IPS DF 6.9 (cell line): ENCODE results near the gene CNN3.

Experiments used
- DNase-seq: peaks from one replicate; pipeline ENCODE4 v3.0.0-alpha.2; 2013; ENCODE audit warnings: low read depth, low spot score
- H3K27ac ChIP-seq: one replicate; pipeline ENCODE4 v1.5.1; 2013; ENCODE audit warnings: low read length, control low read depth
- H3K27me3 ChIP-seq: 2 replicates; pipeline ENCODE4 v1.6.1; 2013; ENCODE audit warnings: mild to moderate bottlenecking, low read length; ENCODE audit not compliant: control insufficient read depth, insufficient read depth
- H3K36me3 ChIP-seq: 2 replicates; pipeline ENCODE4 v1.6.1; 2013; ENCODE audit warnings: low read length; ENCODE audit not compliant: control insufficient read depth, insufficient read depth
- H3K4me1 ChIP-seq: 2 replicates; pipeline ENCODE4 v1.6.1; 2013; ENCODE audit warnings: low read length; ENCODE audit not compliant: control insufficient read depth, insufficient read depth
- H3K4me3 ChIP-seq: 2 replicates; pipeline ENCODE4 v1.5.1; 2013; ENCODE audit warnings: mild to moderate bottlenecking, low read length
- H3K9me3 ChIP-seq: 2 replicates; pipeline ENCODE4 v1.6.1; 2013; ENCODE audit warnings: low read length, inconsistent platforms; ENCODE audit not compliant: control insufficient read depth, insufficient read depth
- WGBS: extraction: QIAGEN DNeasy Blood & Tissue Kit; methylation state at CpG from one replicate; pipeline ENCODE4 v1.1.7; 2013; ENCODE audit warnings: mixed read lengths, missing lambda C conversion rate; ENCODE audit not compliant: insufficient read length, insufficient coverage; 5-methylcytosine and 5-hydroxymethylcytosine counted together

Gene CNN3

DNA sequence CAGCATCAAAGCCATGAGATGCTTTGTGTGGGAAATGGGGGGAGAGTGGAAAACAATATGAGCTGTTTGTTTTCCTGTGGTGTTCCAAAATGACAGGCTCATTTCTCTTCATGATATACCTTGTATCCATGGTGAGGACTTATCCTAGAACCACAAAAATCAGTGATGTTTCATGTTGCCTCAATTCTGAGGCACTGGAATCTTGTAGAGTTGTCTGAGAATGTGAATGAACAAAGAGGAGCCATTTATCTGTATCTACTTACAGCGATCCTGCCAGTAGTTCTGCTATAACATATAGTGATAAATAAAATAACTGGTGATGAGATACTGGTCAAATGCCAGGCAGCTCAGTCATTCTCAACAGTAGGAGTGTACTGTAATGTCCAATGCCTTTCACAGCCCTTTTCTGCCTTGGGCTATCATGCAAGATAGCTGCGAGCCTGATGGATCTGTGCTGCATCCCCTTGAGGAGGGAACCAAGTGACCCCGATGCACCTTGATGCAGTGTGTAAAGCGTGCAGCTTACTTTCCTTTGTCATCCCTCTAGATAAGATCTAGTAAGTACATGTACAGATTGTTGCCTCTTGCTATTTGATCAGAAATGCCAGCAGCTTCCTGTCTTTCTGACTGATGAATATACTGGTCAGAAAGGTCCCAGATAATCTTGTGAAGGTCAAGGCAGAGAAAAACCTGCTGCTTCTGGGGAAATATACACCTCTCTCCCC, 54.0 kb downstream of the CNN3 start:
- Histone ChIP-seq H3K9me3 (no peaks in the 10 kb centered on the region), H3K36me3 (no peaks in the 10 kb centered on the region), H3K27me3 (no peaks in the 10 kb centered on the region), H3K27ac (no peak overlapping the region), H3K4me3 (no peak overlapping the region), H3K4me1 (peaks cover 5% of the 10 kb centered on the region)
- DNase-seq: no peak
- WGBS: no CpG with 5 or more reads among the region's 4 CpGs

DNA sequence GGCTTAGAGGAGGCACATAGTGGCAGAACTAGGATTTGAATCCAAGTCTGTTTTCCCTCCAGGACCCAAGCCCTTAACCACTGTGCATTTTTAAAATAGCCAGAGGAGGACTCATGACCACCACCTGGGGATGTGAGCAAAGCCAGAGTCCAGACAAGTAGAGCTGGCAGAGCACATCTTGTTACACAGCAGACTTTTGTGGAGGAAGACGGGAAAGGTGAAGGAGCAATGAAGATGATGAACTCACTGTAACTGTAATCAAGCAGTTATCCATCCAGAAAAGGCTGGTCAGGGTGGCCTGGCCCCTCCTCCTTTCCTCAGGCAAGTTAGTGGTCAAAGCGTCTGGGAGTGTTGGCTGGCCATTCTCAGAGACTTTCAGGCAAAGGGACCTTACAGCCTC, 55.9 kb downstream of the CNN3 start:
- Histone ChIP-seq H3K36me3 (no peaks in the 10 kb centered on the region), H3K27ac (no peak overlapping the region), H3K4me1 (peaks cover 7% of the 10 kb centered on the region), H3K27me3 (no peaks in the 10 kb centered on the region), H3K4me3 (no peak overlapping the region), H3K9me3 (no peaks in the 10 kb centered on the region)
- DNase-seq: no peak
- no CpG with 5 or more reads among the region's 2 CpGs for WGBS

DNA sequence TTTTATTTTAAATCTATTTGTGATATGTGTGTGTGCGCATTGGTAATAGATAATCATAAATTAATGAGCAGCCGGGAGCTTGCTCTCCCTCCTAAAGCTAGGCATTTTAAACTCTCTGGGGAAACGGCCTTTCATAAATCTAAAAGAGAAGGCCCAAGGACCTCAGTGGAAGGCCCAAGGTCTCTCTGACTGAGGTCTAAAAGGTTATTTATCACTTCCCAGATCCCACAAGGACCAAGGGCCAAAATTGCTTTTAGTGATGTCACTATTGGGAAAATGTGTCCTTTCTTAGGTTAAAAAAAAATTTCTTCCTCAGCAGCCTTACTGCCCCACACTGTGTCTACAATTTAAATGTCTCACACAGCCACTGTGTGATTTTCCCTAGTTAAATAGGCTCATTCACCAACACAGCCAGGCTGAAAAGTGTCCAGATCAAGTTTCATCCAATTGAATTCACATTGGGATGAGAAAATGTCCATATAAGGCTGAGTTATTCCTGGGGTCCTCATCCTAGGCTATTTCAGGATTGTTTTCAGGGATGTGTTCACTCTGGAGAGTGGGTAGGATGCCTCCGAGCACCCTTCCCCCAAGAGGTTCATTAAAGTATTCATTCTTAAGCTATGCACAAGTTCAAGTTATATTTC, 60.6 kb downstream of the CNN3 start:
- no peaks in the 10 kb centered on the region for H3K9me3 ChIP-seq
- no peaks in the 10 kb centered on the region for H3K27me3 ChIP-seq
- peaks cover 22% of the 10 kb centered on the region for H3K4me1 ChIP-seq
- no peak overlapping the region for H3K27ac ChIP-seq
- WGBS: no CpG with 5 or more reads among the region's 4 CpGs
- no peak overlapping the region for H3K4me3 ChIP-seq
- DNase-seq: no peak
- H3K36me3 ChIP-seq: no peaks in the 10 kb centered on the region

DNA sequence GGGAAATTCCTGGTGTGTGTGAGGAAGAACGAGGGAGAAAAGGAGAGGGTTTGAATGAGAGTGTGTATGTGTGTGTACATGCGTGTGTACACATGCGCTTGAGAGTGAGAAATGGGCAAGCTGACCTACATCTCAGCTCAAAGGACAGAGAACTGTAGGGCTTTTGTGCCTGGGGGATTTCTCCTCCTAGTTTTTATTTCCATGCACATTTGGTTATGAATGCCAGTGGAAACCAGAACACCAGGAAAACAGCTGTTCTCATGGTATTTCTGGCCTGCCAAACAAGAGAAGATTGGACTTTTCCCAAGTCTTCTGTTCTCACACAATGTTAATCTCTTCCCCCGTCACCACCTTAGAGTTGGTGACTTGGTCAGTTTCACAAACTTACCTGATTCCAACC, 61.5 kb downstream of the CNN3 start:
- H3K27me3 ChIP-seq: no peaks in the 10 kb centered on the region
- no peak overlapping the region for H3K4me3 ChIP-seq
- H3K9me3 ChIP-seq: no peaks in the 10 kb centered on the region
- H3K27ac ChIP-seq: no peak overlapping the region
- 100% methylated on average over 1 of the region's 4 CpGs for WGBS
- peaks cover 22% of the 10 kb centered on the region for H3K4me1 ChIP-seq
- no peak for DNase-seq
- H3K36me3 ChIP-seq: no peaks in the 10 kb centered on the region

DNA sequence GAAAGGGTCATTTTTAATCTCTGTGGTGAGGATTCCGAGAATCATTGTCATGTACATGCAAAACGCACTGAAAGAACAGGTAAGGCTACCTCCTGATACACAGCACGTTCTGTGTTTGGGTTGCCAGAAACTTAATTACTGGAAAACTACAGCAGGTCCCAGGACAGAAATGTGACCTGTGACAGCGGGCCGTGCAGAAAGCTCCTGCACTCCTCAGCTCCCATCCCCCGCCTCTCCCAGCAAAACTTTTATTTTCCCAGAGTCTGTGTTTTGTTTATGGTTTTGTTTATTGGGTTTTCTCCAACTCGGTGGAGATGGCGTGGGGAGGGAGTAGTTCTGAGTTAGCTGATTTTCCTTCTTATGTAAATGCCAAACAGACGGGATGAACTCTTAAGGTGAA, 62.1 kb downstream of the CNN3 start:
- H3K4me1 ChIP-seq: peaks cover 22% of the 10 kb centered on the region
- no peak for DNase-seq
- H3K27ac ChIP-seq: no peak overlapping the region
- no CpG with 5 or more reads among the region's 9 CpGs for whole genome bisulfite sequencing
- no peak overlapping the region for H3K4me3 ChIP-seq
- no peaks in the 10 kb centered on the region for H3K9me3 ChIP-seq
- H3K36me3 ChIP-seq: no peaks in the 10 kb centered on the region
- no peaks in the 10 kb centered on the region for H3K27me3 ChIP-seq

DNA sequence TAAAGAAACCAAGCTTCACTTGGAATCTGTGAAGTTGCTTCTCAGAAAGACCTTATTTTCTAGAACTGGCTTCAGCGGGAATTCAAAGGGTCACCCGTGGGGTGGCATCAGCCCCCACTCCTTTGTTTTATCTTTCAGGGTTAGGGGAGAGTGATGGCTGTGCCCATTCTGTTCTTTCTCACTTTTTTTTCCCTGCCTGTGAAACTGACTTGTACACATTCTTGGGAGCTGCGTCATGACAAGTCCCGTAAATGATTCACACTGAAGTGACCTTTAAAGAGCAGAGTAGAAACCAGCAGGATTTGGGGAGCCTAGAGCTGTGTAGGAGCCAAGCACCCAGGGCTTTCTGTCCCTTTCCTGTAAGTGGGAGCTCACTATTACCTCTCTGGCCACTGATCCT, 63.0 kb downstream of the CNN3 start:
- DNase-seq: no peak
- no CpG with 5 or more reads among the region's 4 CpGs for WGBS
- no peaks in the 10 kb centered on the region for H3K36me3 ChIP-seq
- no peak overlapping the region for H3K4me3 ChIP-seq
- H3K27me3 ChIP-seq: no peaks in the 10 kb centered on the region
- no peaks in the 10 kb centered on the region for H3K9me3 ChIP-seq
- H3K4me1 ChIP-seq: peaks cover 20% of the 10 kb centered on the region
- H3K27ac ChIP-seq: no peak overlapping the region

DNA sequence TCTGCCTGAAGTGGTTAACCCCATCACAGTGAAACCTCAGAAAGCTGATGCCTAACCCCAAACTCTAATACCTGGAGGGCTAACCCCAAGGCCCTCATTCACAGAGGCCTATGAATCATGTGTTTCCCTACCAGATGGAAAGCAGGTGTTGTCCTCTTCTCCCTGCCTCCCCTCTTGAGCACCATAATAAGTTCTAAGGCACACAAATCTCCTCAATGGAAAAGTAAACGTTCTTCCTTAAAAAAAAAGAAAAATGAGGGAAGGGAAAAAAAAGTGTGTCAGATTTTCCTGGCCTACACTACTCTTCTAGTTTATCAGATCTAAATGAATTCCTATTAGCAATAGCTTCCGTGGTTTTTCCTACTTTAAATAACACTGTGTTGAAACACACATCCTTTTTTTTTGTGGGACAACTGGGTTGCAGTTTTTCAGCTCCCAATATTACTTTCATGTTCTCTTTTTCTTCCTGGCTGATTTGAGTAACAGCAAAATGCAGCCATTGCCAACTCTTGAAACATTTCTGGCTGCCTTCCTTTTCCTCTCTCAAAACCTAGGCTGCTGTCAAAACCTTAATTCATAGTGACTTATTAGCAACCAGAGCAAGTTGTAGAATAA, 63.5 kb downstream of the CNN3 start:
- no peak overlapping the region for H3K27ac ChIP-seq
- DNase-seq: no peak
- H3K4me1 ChIP-seq: peaks cover 17% of the 10 kb centered on the region

DNA sequence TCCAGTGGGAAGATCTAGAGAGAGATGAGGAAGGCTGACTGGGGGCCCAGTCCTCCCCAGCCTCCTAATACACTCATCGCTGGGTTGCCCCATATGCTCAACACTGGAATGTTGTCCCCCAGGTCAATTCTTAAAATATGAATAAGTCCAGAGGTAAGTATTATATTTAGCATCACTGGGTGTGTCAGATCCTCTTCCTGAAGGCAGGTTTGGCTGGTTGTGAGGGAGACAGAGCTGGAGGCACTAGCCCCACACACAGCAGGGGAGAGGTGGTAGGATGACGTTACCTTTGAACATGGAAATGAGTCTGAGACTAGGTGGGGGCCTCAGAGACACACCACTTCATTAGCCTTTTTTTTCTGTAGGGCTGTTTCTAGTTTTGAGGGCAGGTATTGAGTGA, 64.2 kb downstream of the CNN3 start:
- H3K4me1 ChIP-seq: peaks cover 17% of the 10 kb centered on the region
- no peak for DNase-seq
- WGBS: no CpG with 5 or more reads among the region's 2 CpGs
- no peak overlapping the region for H3K4me3 ChIP-seq
- no peak overlapping the region for H3K27ac ChIP-seq
- H3K27me3 ChIP-seq: no peaks in the 10 kb centered on the region
- H3K9me3 ChIP-seq: no peaks in the 10 kb centered on the region
- H3K36me3 ChIP-seq: no peaks in the 10 kb centered on the region

More for the DNA sequence above, 63.5 kb downstream of the CNN3 start:
- Histone ChIP-seq H3K4me3 (no peak overlapping the region), H3K9me3 (no peaks in the 10 kb centered on the region), H3K27me3 (no peaks in the 10 kb centered on the region), H3K36me3 (no peaks in the 10 kb centered on the region)
- no CpG with 5 or more reads among the region's 2 CpGs for WGBS

DNA sequence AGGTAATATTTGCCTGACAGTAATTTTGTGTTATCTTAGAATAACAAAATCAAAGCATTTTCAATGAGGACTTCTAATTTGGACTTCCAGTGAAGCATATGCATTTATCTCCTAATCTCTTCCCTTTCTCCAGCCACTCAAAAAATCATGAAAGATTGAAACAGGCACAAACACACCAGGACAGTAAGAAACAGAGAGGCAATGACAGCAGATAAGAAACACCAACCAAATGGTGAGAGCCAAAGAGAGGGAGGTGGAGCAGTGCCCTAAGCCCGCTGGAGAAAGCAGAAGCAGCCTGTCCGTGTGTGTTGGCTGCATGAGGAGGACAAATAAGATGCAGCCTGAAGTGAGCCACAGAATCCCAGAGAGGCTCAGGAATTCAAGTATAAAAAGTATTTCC, 67.7 kb downstream of the CNN3 start:
- no peaks in the 10 kb centered on the region for H3K36me3 ChIP-seq
- DNase-seq: no peak
- H3K27ac ChIP-seq: no peak overlapping the region
- H3K4me3 ChIP-seq: no peak overlapping the region
- H3K9me3 ChIP-seq: no peaks in the 10 kb centered on the region
- no peaks in the 10 kb centered on the region for H3K27me3 ChIP-seq
- WGBS: no CpG with 5 or more reads among the region's 2 CpGs
- peaks cover 11% of the 10 kb centered on the region for H3K4me1 ChIP-seq

DNA sequence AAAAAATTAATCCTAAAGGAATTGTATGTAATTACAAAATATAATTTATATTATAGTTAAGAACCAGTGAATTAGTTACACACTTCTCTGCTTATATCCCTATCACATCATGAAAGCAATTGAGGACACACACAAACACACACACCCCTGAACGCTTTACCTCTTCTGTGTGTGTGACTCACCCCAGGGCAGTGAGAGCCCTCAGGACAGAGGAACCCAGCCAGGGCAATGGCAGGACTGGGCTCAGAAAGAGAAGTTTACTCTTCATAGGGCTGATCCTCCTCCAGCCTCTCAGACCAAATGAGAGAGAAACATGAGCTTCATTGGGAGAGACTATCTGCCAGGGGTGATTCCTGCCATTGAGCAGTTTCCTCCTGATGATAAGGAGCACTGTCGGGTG, 68.6 kb downstream of the CNN3 start:
- no CpG with 5 or more reads among the region's 2 CpGs for WGBS
- H3K4me1 ChIP-seq: peaks cover 8% of the 10 kb centered on the region
- H3K9me3 ChIP-seq: no peaks in the 10 kb centered on the region
- no peak overlapping the region for H3K4me3 ChIP-seq
- no peak overlapping the region for H3K27ac ChIP-seq
- H3K27me3 ChIP-seq: no peaks in the 10 kb centered on the region
- no peaks in the 10 kb centered on the region for H3K36me3 ChIP-seq
- DNase-seq: no peak
